ENCODE results near the gene MTMR12. TPM values are rescaled to one million over a fixed set of nuclear protein-coding genes. Genes with fewer than 3 reads are reported as not detected.

MTMR12 gene
- total and polyA plus RNA-seq, 2 of the 8 experiments (the other 6 are each of a cell fraction or from before 2014, with no cell fraction given) = 19.1 to 59.3 TPM

GRCh38 chr5:32233220-32233695 is 79.5 kb downstream of the MTMR12 start:
- Histone ChIP-seq H2BK15ac (ENCODE audit: low read length) (no peak overlapping the region), H4K5ac (ENCODE audit: insufficient read length, low read depth, low read length) (no peak overlapping the region), H3K27me3 (replicated peaks in 1 of 4; ENCODE audit: control insufficient read depth in 3 of 4, extremely low read depth in 1 of 4, insufficient read depth in 3 of 4, low read length in 3 of 4) (no peaks in the 10 kb centered on the region), H3K9ac (replicated peaks in 1 of 4; ENCODE audit: extremely low read depth in 1 of 4, low read depth in 3 of 4, low read length in 3 of 4) (no peak overlapping the region), H2BK20ac (ENCODE audit: low read length) (no peak overlapping the region), H3K23ac (ENCODE audit: insufficient read length) (no peak overlapping the region), H3K23me2 (ENCODE audit: low read depth, low read length) (no peaks in the 10 kb centered on the region; the same call in 1 of the 2 replicates), H2BK12ac (ENCODE audit: low read depth, low read length) (no peak overlapping the region), H3K36me3 (ENCODE audit: control insufficient read depth in 2 of 4, insufficient read depth in 4 of 4, low read length in 3 of 4) (peaks cover 14 to 61% (median 35%) of the 10 kb centered on the region in 4 experiments), H4K91ac (replicated peaks; ENCODE audit: insufficient read length, low read length) (no peak overlapping the region), H3K9me3 (ENCODE audit: insufficient read depth in 2 of 2, low read depth in 1 of 2, low read length in 1 of 2) (no peaks in the 10 kb centered on the region), H3K18ac (ENCODE audit: extremely low read depth, low read length) (no peak overlapping the region), H3K4me3 (ENCODE audit: extremely low read depth in 1 of 4, insufficient read depth in 2 of 4, low read depth in 3 of 4, low read length in 4 of 4) (no peak overlapping the region), H4K20me1 (replicated peaks in 1 of 2; ENCODE audit: control insufficient read depth in 1 of 2, insufficient read depth in 2 of 2, low read length in 2 of 2) (peaks cover 3 to 7% of the 10 kb centered on the region in 2 experiments), H3K27ac (ENCODE audit: low read depth, low read length) (no peak overlapping the region), H2AK5ac (ENCODE audit: low read depth, low read length) (no peak overlapping the region), H3K79me1 (ENCODE audit: low read depth, low read length) (no peaks in the 10 kb centered on the region), H3K4me2 (ENCODE audit: insufficient read depth in 1 of 2, low read depth in 2 of 2, low read length in 2 of 2) (no peak overlapping the region), H4K8ac (ENCODE audit: extremely low read depth, insufficient read depth, low read length) (no peak overlapping the region), H2BK5ac (ENCODE audit: low read depth, low read length) (no peak overlapping the region; the same call in 1 of the 2 replicates), H3K79me2 (ENCODE audit: control insufficient read depth in 1 of 2, insufficient read depth in 2 of 2, low read length in 2 of 2) (no peaks in the 10 kb centered on the region), H3K14ac (ENCODE audit: insufficient read length) (no peak overlapping the region), H3K4me1 (replicated peaks in 1 of 4; ENCODE audit: control insufficient read depth in 3 of 4, insufficient read depth in 4 of 4, low read length in 3 of 4) (peaks cover 0 to 3% (median 1%) of the 10 kb centered on the region in 4 experiments; a peak in 2 of 7 replicates), H3K56ac (replicated peaks; ENCODE audit: insufficient read length, low read depth, low read length) (no peak overlapping the region), H3K4ac (replicated peaks; ENCODE audit: insufficient read length, low read depth, low read length) (no peak overlapping the region), H2AFZ (ENCODE audit: low read length) (no peak overlapping the region), H2BK120ac (replicated peaks; ENCODE audit: low read depth, low read length) (no peak overlapping the region)
- no peak for DNase-seq (ENCODE audit: low read depth in 1 of 2, low spot score in 2 of 2)
- 88% methylated on average over 3 of the region's 3 CpGs; no CpG with 5 or more reads in 1 of the 2 experiments for WGBS, 2 experiments (ENCODE audit: extremely low coverage in 1 of 2, insufficient coverage in 1 of 2, insufficient read length in 1 of 2, insufficient replicate concordance in 2 of 2, low coverage in 1 of 2, low lambda C conversion rate in 2 of 2, missing lambda C conversion rate in 1 of 2)
- no peak for FAIRE-seq
- ChIA-PET POLR2A (ENCODE audit: partially characterized antibody) (interaction anchor here (0.9 kb wide), 1 partner anchor 16 kb away, joined by 3 read pairs; no protein-coding TSS in a partner anchor), CTCF (ENCODE audit: partially characterized antibody) (interaction anchor here (0.7 to 6.9 kb wide), 25 partner anchors 8 to 380 kb away, joined by 3 to 117 read pairs (median 6); partner anchors contain the start of gene MTMR12)
- no peak for TF ChIP-seq CEBPB (IDR thresholded peaks at IDR 0.05; ENCODE audit: low read depth, low read length)

Data from H1 (cell line).